HepG2 (cell line): ENCODE measurements around the gene TNFAIP8L1. TPM values are rescaled to one million over a fixed set of nuclear protein-coding genes. Genes with fewer than 3 reads are reported as not detected.

Experiments
- ATAC-seq: fragments of 200-7000 bp; cut with Tn5 transposase; 3 replicates; pipeline ENCODE4 v1.9.1; 2020; ENCODE audit warnings: mild to moderate bottlenecking, moderate library complexity
- BruUV-seq: library from RNA; stranded (reverse); fragments of 400-500 nt; replicated peaks from 2 replicates; lab custom pipeline; 2021; lab: Mats Ljungman, UMichigan
- CTCF ChIA-PET: fragments of 300-600 bp; formaldehyde crosslinking; extraction: SDS; loops from one replicate; lab custom pipeline; 2021; ENCODE audit warnings: low total read pairs, inconsistent platforms, low intra/inter-chr PET ratio; lab: Yijun Ruan, JAX
- POLR2A ChIA-PET: fragments of 350-600 bp; sonication (Branson Sonifier 250); formaldehyde crosslinking; loops from one replicate; lab custom pipeline; 2020; ENCODE audit warnings: antibody characterized with exemption, inconsistent platforms; lab: Yijun Ruan, JAX
- DNase-seq: peaks from one replicate; pipeline ENCODE4 v3.0.0-alpha.2; 2015; ENCODE audit warnings: low spot score
- FAIRE-seq: peaks from 3 replicates; lab custom pipeline; 2011; peaks lifted over from hg19 to GRCh38; lab: Jason Lieb, UNC
- H2AFZ ChIP-seq: one replicate; pipeline ENCODE4 v1.6.1; 2011; ENCODE audit warnings: low read length, inconsistent platforms
- H3K27ac ChIP-seq: fragments of 300-600 bp; 3 replicates; pipeline ENCODE4 v1.8.0; 2011; ENCODE audit warnings: mixed run types, mild to moderate bottlenecking, mixed read lengths, low read length, inconsistent platforms; ENCODE audit not compliant: insufficient read depth; ENCODE audit errors: extremely low read length
- H3K27me3 ChIP-seq, 2 experiments: fragments of 200-600 bp in 1 of 2; 2 replicates in 1 of 2; 3 replicates in 1 of 2; pipeline versions ENCODE4 v1.6.0 to v1.8.0; 2011; ENCODE audit warnings: low read length in 2 of 2, mild to moderate bottlenecking in 2 of 2, moderate library complexity in 2 of 2, inconsistent platforms in 1 of 2; ENCODE audit not compliant: insufficient read depth in 2 of 2, control insufficient read depth in 1 of 2
- H3K36me3 ChIP-seq, 2 experiments: fragments of 200-600 bp in 1 of 2; replicated peaks in 1 of 2; 2 replicates in 1 of 2; 3 replicates in 1 of 2; pipeline versions ENCODE4 v1.5.1 to v1.8.0; 2011; ENCODE audit warnings: low read length in 2 of 2, inconsistent platforms in 1 of 2; ENCODE audit not compliant: insufficient read depth in 2 of 2, control insufficient read depth in 1 of 2
- H3K4me1 ChIP-seq: 2 replicates; pipeline ENCODE4 v1.5.1; 2012; ENCODE audit warnings: low read length, inconsistent platforms; ENCODE audit not compliant: insufficient read depth
- H3K4me2 ChIP-seq: 2 replicates; pipeline ENCODE4 v1.6.0; 2011; ENCODE audit warnings: low read depth, low read length, inconsistent platforms
- H3K4me3 ChIP-seq, 3 experiments: fragments of 200-600 bp in 1 of 3; sonication (generic), shearing (Covaris generic) in 1 of 3; replicated peaks in 1 of 3; 2 replicates each; pipeline ENCODE4 v1.5.1; 2011 to 2016; ENCODE audit warnings: low read length in 3 of 3, inconsistent platforms in 2 of 3, low read depth in 2 of 3, mild to moderate bottlenecking in 2 of 3, control low read depth in 1 of 3, mixed read lengths in 1 of 3; ENCODE audit not compliant: insufficient read depth in 1 of 3
- H3K79me2 ChIP-seq: one replicate; pipeline ENCODE4 v1.6.1; 2011; ENCODE audit warnings: low read length, inconsistent platforms; ENCODE audit not compliant: insufficient read depth
- H3K9ac ChIP-seq: 2 replicates; pipeline ENCODE4 v1.6.0; 2011; ENCODE audit warnings: mild to moderate bottlenecking, low read depth, low read length, inconsistent platforms; ENCODE audit not compliant: insufficient read depth
- H3K9me3 ChIP-seq: 2 replicates; pipeline ENCODE4 v1.5.1; 2012; ENCODE audit warnings: mild to moderate bottlenecking, low read length
- H4K20me1 ChIP-seq: 2 replicates; pipeline ENCODE4 v1.6.0; 2011; ENCODE audit warnings: inconsistent platforms, mild to moderate bottlenecking, low read length, moderate library complexity; ENCODE audit not compliant: insufficient read depth
- AGO2 ChIP-seq: fragments of 200-400 bp; formaldehyde crosslinking; optimal IDR thresholded peaks from 2 replicates; pipeline ENCODE3; 2017; ENCODE audit warnings: mild to moderate bottlenecking, low read depth, low read length, moderate library complexity
- ESRRA ChIP-seq: sonication (generic); formaldehyde crosslinking; IDR thresholded peaks from 2 replicates; pipeline ENCODE4 v1.5.1; 2020; ENCODE audit warnings: mild to moderate bottlenecking, low read depth, missing genetic modification reagents
- FOXK2 ChIP-seq: fragments of 450-650 bp; IDR thresholded peaks from 2 replicates; pipeline ENCODE4 v1.6.1; 2016
- NRL ChIP-seq: sonication (generic); formaldehyde crosslinking; IDR thresholded peaks from 2 replicates; pipeline ENCODE4 v1.5.0; 2020; ENCODE audit warnings: missing genetic modification reagents, mild to moderate bottlenecking, moderate library complexity, borderline replicate concordance
- POLR2A ChIP-seq, 2 experiments: IDR thresholded peaks; 2 replicates each; pipeline ENCODE4 v1.6.1; 2011; ENCODE audit warnings: low read depth in 2 of 2, low read length in 2 of 2, mild to moderate bottlenecking in 1 of 2, moderate library complexity in 1 of 2; ENCODE audit not compliant: insufficient read depth in 1 of 2
- POLR2AphosphoS2 ChIP-seq: IDR thresholded peaks from 2 replicates; pipeline ENCODE4 v1.6.1; 2011; ENCODE audit warnings: low read depth, low read length, improper control_type of control experiment
- RBFOX2 ChIP-seq: fragments of 200-400 bp; formaldehyde crosslinking; IDR thresholded peaks from 2 replicates; pipeline ENCODE4 v1.6.1; 2017; ENCODE audit warnings: low read depth, mild to moderate bottlenecking, low read length
- ZNF124 ChIP-seq: sonication (generic); formaldehyde crosslinking; IDR thresholded peaks from 2 replicates; pipeline ENCODE4 v1.4.0; 2020; ENCODE audit warnings: missing genetic modification reagents
- ZNF138 ChIP-seq: sonication (generic); formaldehyde crosslinking; IDR thresholded peaks from 2 replicates; pipeline ENCODE4 v1.5.0; 2020; ENCODE audit warnings: mild to moderate bottlenecking, low read depth, missing genetic modification reagents
- ZNF224 ChIP-seq: sonication (generic); formaldehyde crosslinking; IDR thresholded peaks from 2 replicates; pipeline ENCODE4 v1.5.0; 2020; ENCODE audit warnings: mild to moderate bottlenecking, missing genetic modification reagents
- ZNF329 ChIP-seq: sonication (generic); formaldehyde crosslinking; IDR thresholded peaks from 2 replicates; pipeline ENCODE4 v1.9.0; 2021; ENCODE audit warnings: low read depth, mild to moderate bottlenecking, missing genetic modification reagents
- ZNF431 ChIP-seq: sonication (generic); formaldehyde crosslinking; IDR thresholded peaks from 2 replicates; pipeline ENCODE4 v1.9.0; 2022; ENCODE audit warnings: missing genetic modification reagents, low read depth, mild to moderate bottlenecking, borderline replicate concordance
- ZNF770 ChIP-seq: sonication (generic); formaldehyde crosslinking; IDR thresholded peaks from 2 replicates; pipeline ENCODE4 v1.5.0; 2020; ENCODE audit warnings: mild to moderate bottlenecking, missing genetic modification reagents
- ZNF772 ChIP-seq: sonication (generic); formaldehyde crosslinking; IDR thresholded peaks from 2 replicates; pipeline ENCODE4 v1.5.0; 2020; ENCODE audit warnings: mild to moderate bottlenecking, missing genetic modification reagents
- ZNF850 ChIP-seq: sonication (generic); formaldehyde crosslinking; conservative IDR thresholded peaks from 2 replicates; pipeline ENCODE4 v1.9.0; 2021; ENCODE audit warnings: mild to moderate bottlenecking, missing genetic modification reagents
- WGBS: methylation state at CpG from one replicate; pipeline ENCODE4 v1.1.6; 2017; ENCODE audit warnings: low lambda C conversion rate; 5-methylcytosine and 5-hydroxymethylcytosine counted together
- in situ Hi-C: cut with HindIII; loops from 2 replicates; pipeline ENCODE4 v1.10.0; 2017; ENCODE audit warnings: low pct_unique_long_range_greater_than_20kb; ENCODE audit not compliant: extremely low pct_ligation_motif_present
- intact Hi-C: fragments of 100-400 bp; cut with micrococcal nuclease; formaldehyde crosslinking; loops from one replicate; pipeline ENCODE4 v1.10.0; 2022; ENCODE audit not compliant: unreplicated experiment
- polyA plus RNA-seq, 8 experiments: library from polyadenylated mRNA; depleted of rRNA in 3 of 8; stranded (reverse) in 7 of 8; unstranded in 1 of 8; fragments of >200 nt; fragmentation: Illumina TruSeq in 4 of 8; extraction: Trizol in 4 of 8; gene quantifications; 2 replicates each; pipeline versions ENCODE4 v1.2.1 to v1.2.3, GENCODE V29; 2011 to 2016; ENCODE audit warnings: low read depth in 4 of 8, missing spikeins in 1 of 8, mixed read lengths in 1 of 8; ENCODE audit not compliant: insufficient read depth in 1 of 8
- total RNA-seq, 5 experiments: library from RNA; depleted of rRNA; stranded (reverse); fragments of >200 nt; fragmentation: Illumina TruSeq; extraction: Trizol; gene quantifications; 2 replicates each; pipeline ENCODE4 v1.2.3, GENCODE V29; 2016; ENCODE audit warnings: low read depth in 1 of 5

Gene TNFAIP8L1
- total and polyA plus RNA-seq, 2 of the 13 experiments (the other 11 are each of a cell fraction or from before 2014, with no cell fraction given) = 13.4 to 21.4 TPM

DNA sequence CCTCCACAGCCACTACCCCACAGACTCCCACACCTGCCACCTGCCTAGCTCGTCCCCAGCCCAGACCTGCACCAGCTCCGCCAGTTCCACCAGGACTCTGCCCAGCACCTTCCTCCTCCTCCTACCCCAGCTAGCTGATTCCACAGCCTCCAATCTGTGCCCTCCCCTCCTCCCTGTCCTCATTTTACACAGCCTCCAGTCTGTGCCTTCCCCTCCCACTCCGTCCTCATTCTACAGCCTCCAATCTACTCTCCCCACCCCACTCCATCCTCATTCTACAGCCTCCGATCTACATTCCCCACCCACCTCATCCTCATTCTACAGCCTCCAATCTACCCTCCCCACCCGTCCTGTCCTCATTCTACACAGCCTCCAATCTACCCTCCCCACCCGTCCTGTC, 23.5 kb downstream of the TNFAIP8L1 start:
- Histone ChIP-seq H3K27me3 (no peaks in the 10 kb centered on the region), H3K4me3 (no peak overlapping the region), H3K36me3 (peaks cover 30 to 71% of the 10 kb centered on the region in 2 experiments), H3K4me2 (no peak overlapping the region), H3K27ac (no peak overlapping the region), H3K9me3 (no peaks in the 10 kb centered on the region), H3K4me1 (no peaks in the 10 kb centered on the region), H3K9ac (no peak overlapping the region), H4K20me1 (peaks cover 6% of the 10 kb centered on the region; the same call in 1 of the 2 replicates), H3K79me2 (peaks cover 7% of the 10 kb centered on the region), H2AFZ (no peak overlapping the region)
- in situ Hi-C loops = no loop called here
- ATAC-seq (no peak), DNase-seq (no peak), FAIRE-seq (no peak)
- no TSS peak for BruUV-seq
- TF ChIP-seq ZNF770 (peak; percentile 50), ZNF772 (CRISPR knock-in tag) (no peak), NRL (CRISPR knock-in tag) (no peak), FOXK2 (no peak)
- 97% methylated on average over 5 of the region's 6 CpGs for WGBS
- POLR2A ChIA-PET = interaction anchor here (1.1 kb wide), 1 partner anchor 8 kb away, joined by 3 read pairs; no protein-coding TSS in a partner anchor
- CTCF ChIA-PET = no interaction called here
- intact Hi-C loops = no loop called here

- H3K36me3 ChIP-seq = peaks cover 28 to 66% of the 10 kb centered on the region in 2 experiments
- no peak for TF ChIP-seq ZNF329 (CRISPR knock-in tag)
- no peak for TF ChIP-seq ZNF124 (CRISPR knock-in tag)
- 0 out of 2 replicates have a peak, but pooled peaks have one; percentile 18 for TF ChIP-seq RBFOX2
- no peak for TF ChIP-seq ESRRA (CRISPR knock-in tag)
- TF ChIP-seq ZNF850 = no peak
- TF ChIP-seq ZNF138 (CRISPR knock-in tag) = no peak
- no peak for TF ChIP-seq ZNF431 (CRISPR knock-in tag)
- TF ChIP-seq ZNF224 (CRISPR knock-in tag) = no peak
- peak; percentile 17 to 18; a peak in 2 of 4 replicates for TF ChIP-seq POLR2A (IDR thresholded peaks at IDR 0.05; ENCODE audit: insufficient read depth in 1 of 2, low read depth in 2 of 2, low read length in 2 of 2)
- peak; percentile 49; the same call in 1 of the 2 replicates for TF ChIP-seq POLR2AphosphoS2
- peak; percentile 36 for TF ChIP-seq AGO2
- in situ Hi-C loops = no loop called here
Measured at GRCh38 chr19:4664642-4665041, 25.3 kb downstream of the TNFAIP8L1 start.

More at GRCh38 chr19:4664642-4665041, 25.3 kb downstream of the TNFAIP8L1 start:
- Histone ChIP-seq H3K4me3 (no peak overlapping the region), H3K27ac (no peak overlapping the region), H3K79me2 (peaks cover 23% of the 10 kb centered on the region), H3K4me2 (no peak overlapping the region), H3K9me3 (no peaks in the 10 kb centered on the region), H2AFZ (no peak overlapping the region), H3K4me1 (peaks cover 15% of the 10 kb centered on the region), H3K9ac (no peak overlapping the region), H3K27me3 (no peaks in the 10 kb centered on the region; a peak in 1 of 5 replicates), H4K20me1 (peaks cover 6% of the 10 kb centered on the region)
- WGBS = 96% methylated on average over 10 of the region's 12 CpGs
- DNase-seq (no peak), FAIRE-seq (no peak), ATAC-seq (no peak)
- intact Hi-C loops = no loop called here
- POLR2A ChIA-PET = no interaction called here
- BruUV-seq = no TSS peak
- CTCF ChIA-PET = no interaction called here
